ENCODE measurements around the gene SLC25A3. TPM values are rescaled to one million over a fixed set of nuclear protein-coding genes. Genes with fewer than 3 reads are reported as not detected.

Gene SLC25A3
- total RNA-seq, 4 donors from 2014 or later = 283 to 701 (median 315) TPM

- DNase-seq = no peak
- intact Hi-C loops (cut with DNase I; ENCODE audit: low total_unique reads) = no loop called here
- Histone ChIP-seq H3K36me3 (no peaks in the 10 kb centered on the region), H3K27me3 (no peaks in the 10 kb centered on the region), H3K9me3 (no peaks in the 10 kb centered on the region), H3K4me3 (no peak overlapping the region), H3K27ac (no peak overlapping the region), H3K4me1 (no peaks in the 10 kb centered on the region)
- TF ChIP-seq POLR2A (IDR thresholded peaks at IDR 0.05) (no peak), CTCF (IDR thresholded peaks at IDR 0.05) (no peak)
Observed at GRCh38 chr12:98581101-98581500, 12.4 kb upstream of the SLC25A3 start.

- no peaks in the 10 kb centered on the region for H3K36me3 ChIP-seq
- H3K9me3 ChIP-seq = no peaks in the 10 kb centered on the region
- no peaks in the 10 kb centered on the region for H3K4me1 ChIP-seq
- TF ChIP-seq CTCF (IDR thresholded peaks at IDR 0.05) (no peak), POLR2A (IDR thresholded peaks at IDR 0.05) (no peak)
- no peaks in the 10 kb centered on the region for H3K27me3 ChIP-seq
- no peak overlapping the region for H3K27ac ChIP-seq
- no peak for DNase-seq
- intact Hi-C loops (cut with DNase I; ENCODE audit: low total_unique reads) = no loop called here
- no peak overlapping the region for H3K4me3 ChIP-seq
Observed at GRCh38 chr12:98582093-98582492, 11.4 kb upstream of the SLC25A3 start.

GRCh38 chr12:98587084-98587483 is 6.4 kb upstream of the SLC25A3 start:
- no peak for DNase-seq
- H3K4me3 ChIP-seq = no peak overlapping the region
- no peaks in the 10 kb centered on the region for H3K4me1 ChIP-seq
- intact Hi-C loops (cut with DNase I; ENCODE audit: low total_unique reads) = no loop called here
- TF ChIP-seq POLR2A (IDR thresholded peaks at IDR 0.05) (no peak), CTCF (IDR thresholded peaks at IDR 0.05) (no peak)
- no peaks in the 10 kb centered on the region for H3K36me3 ChIP-seq
- no peaks in the 10 kb centered on the region for H3K9me3 ChIP-seq
- H3K27me3 ChIP-seq = no peaks in the 10 kb centered on the region
- no peak overlapping the region for H3K27ac ChIP-seq

GRCh38 chr12:98591209-98591608 is 2.3 kb upstream of the SLC25A3 start:
- Histone ChIP-seq H3K4me3 (no peak overlapping the region), H3K36me3 (no peaks in the 10 kb centered on the region), H3K9me3 (no peaks in the 10 kb centered on the region), H3K4me1 (no peaks in the 10 kb centered on the region), H3K27me3 (no peaks in the 10 kb centered on the region), H3K27ac (no peak overlapping the region)
- intact Hi-C loops (cut with DNase I; ENCODE audit: low total_unique reads) = no loop called here
- TF ChIP-seq CTCF (IDR thresholded peaks at IDR 0.05) (no peak), POLR2A (IDR thresholded peaks at IDR 0.05) (no peak)
- DNase-seq = no peak

GRCh38 chr12:98592825-98593322 is 612 bp upstream of the SLC25A3 start:
- Histone ChIP-seq H3K9me3 (no peaks in the 10 kb centered on the region), H3K36me3 (no peaks in the 10 kb centered on the region), H3K27me3 (no peaks in the 10 kb centered on the region), H3K4me1 (peaks cover 0 to 4% of the 10 kb centered on the region in 2 donors), H3K27ac (peak overlapping the region; percentile 93 to 96), H3K4me3 (peak overlapping the region; percentile 60 to 87)
- TF ChIP-seq POLR2A (IDR thresholded peaks at IDR 0.05) = no peak
- no peak for TF ChIP-seq CTCF (IDR thresholded peaks at IDR 0.05)
- DNase-seq = no peak
- intact Hi-C loops (cut with DNase I; ENCODE audit: low total_unique reads) = no loop called here
